B cell (primary cell): ENCODE measurements around the gene ATG4D.

ENCODE experiments used
- EZH2 ChIP-seq: IDR thresholded peaks from 2 replicates; pipeline ENCODE4 v1.6.1; 2012; ENCODE audit warnings: borderline replicate concordance, low read depth, mild to moderate bottlenecking, moderate library complexity, low read length; ENCODE audit not compliant: insufficient read depth, poor library complexity, severe bottlenecking
- TF ChIP-seq, protein P1 (sequence below): fragments of 200-600 bp; IDR thresholded peaks from one replicate; pipeline ENCODE4 v1.8.0; 2022; ENCODE audit warnings: antibody characterized with exemption, mild to moderate bottlenecking

DNA sequence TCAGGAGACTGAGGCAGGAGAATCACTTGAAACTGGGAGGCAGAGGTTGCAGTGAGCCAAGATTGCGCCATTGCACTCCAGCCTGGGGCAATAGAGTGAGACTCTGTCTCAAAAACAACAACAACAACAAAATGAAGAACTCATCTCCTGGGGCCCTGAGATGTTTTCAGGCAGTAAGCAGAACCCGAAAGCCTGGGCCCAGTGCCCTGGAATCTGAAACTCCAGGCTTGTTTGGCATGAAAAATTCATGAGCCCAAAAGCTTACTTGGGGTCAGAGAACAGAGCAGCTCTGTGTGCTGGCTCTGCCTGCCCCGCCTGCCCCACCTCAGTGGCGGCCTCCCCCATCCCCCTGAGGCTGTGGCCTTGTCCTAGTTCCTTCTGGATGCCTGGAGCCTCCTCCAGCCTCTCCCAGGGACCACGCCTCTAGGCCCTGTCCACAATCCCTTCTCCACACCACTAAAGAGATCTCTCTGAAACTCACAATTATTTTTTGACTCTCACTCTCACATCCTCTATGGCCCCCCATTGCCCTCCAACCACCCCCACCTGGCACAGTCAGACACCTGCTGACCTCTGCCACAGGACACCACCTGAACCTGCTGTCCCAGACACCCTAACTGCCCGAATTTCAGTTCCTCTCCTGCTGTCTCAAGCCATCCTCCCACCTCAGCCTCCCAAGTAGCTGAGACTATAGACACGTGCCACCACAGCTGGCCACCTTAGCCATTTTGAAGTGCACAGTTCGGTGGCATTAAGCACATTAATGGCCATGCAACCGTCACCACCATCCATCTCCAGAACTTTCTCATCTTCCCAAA is 50.3 kb downstream of the ATG4D start:
- TF ChIP-seq, protein P1, sequence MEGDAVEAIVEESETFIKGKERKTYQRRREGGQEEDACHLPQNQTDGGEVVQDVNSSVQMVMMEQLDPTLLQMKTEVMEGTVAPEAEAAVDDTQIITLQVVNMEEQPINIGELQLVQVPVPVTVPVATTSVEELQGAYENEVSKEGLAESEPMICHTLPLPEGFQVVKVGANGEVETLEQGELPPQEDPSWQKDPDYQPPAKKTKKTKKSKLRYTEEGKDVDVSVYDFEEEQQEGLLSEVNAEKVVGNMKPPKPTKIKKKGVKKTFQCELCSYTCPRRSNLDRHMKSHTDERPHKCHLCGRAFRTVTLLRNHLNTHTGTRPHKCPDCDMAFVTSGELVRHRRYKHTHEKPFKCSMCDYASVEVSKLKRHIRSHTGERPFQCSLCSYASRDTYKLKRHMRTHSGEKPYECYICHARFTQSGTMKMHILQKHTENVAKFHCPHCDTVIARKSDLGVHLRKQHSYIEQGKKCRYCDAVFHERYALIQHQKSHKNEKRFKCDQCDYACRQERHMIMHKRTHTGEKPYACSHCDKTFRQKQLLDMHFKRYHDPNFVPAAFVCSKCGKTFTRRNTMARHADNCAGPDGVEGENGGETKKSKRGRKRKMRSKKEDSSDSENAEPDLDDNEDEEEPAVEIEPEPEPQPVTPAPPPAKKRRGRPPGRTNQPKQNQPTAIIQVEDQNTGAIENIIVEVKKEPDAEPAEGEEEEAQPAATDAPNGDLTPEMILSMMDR, result no peak
- no peak for TF ChIP-seq EZH2
